Colonic mucosa (tissue), 4 donors: Measurements from ENCODE around the gene HOMER3. TPM values are rescaled to one million over a fixed set of nuclear protein-coding genes. Genes with fewer than 3 reads are reported as not detected.

Source experiments
- DNase-seq: peaks from one replicate; pipeline ENCODE4 v3.0.0-alpha.2; 2020
- H3K27ac ChIP-seq: fragments of 200-600 bp; one replicate; pipeline ENCODE4 v1.8.0; 2021
- H3K27me3 ChIP-seq: fragments of 200-600 bp; one replicate; pipeline ENCODE4 v1.8.0; 2021
- H3K36me3 ChIP-seq: fragments of 200-600 bp; one replicate; pipeline ENCODE4 v1.8.0; 2021
- H3K4me1 ChIP-seq: fragments of 200-600 bp; one replicate; pipeline ENCODE4 v1.8.0; 2021; ENCODE audit warnings: mild to moderate bottlenecking
- H3K4me3 ChIP-seq: fragments of 200-600 bp; one replicate; pipeline ENCODE4 v1.8.0; 2021
- H3K9ac ChIP-seq, 2 donors: one replicate each; pipeline ENCODE4 v1.7.0; 2013; ENCODE audit warnings: control low read depth in 2 of 2, low read depth in 2 of 2, low read length in 2 of 2
- H3K9me3 ChIP-seq: fragments of 200-600 bp; one replicate; pipeline ENCODE4 v1.8.0; 2021
- intact Hi-C: fragments of 100-400 bp; cut with DNase I; formaldehyde crosslinking; loops from one replicate; pipeline ENCODE4 v1.14.1; 2022
- total RNA-seq, 2 donors: library from RNA; stranded (reverse); fragmentation: NEBNext Ultra II Directional in 1 of 2; extraction: Animal tissue kit (Norgen Biotek cat#: 25700) in 1 of 2; gene quantifications; one replicate each; pipeline ENCODE4 v1.2.1, GENCODE V29; 2021
- TF ChIP-seq, protein P1 (sequence below): fragments of 200-600 bp; IDR thresholded peaks from one replicate; pipeline ENCODE4 v1.8.0; 2022; ENCODE audit warnings: antibody characterized with exemption, mild to moderate bottlenecking
- donor health status: healthy.
- donor health status: DM: no; HTN: no; CAD: no.
- donor health status: DM: no; HTN: no; CAD: no.

Gene HOMER3
- total RNA-seq, 2 donors from 2014 or later, result 1.9 to 5.3 TPM

DNA sequence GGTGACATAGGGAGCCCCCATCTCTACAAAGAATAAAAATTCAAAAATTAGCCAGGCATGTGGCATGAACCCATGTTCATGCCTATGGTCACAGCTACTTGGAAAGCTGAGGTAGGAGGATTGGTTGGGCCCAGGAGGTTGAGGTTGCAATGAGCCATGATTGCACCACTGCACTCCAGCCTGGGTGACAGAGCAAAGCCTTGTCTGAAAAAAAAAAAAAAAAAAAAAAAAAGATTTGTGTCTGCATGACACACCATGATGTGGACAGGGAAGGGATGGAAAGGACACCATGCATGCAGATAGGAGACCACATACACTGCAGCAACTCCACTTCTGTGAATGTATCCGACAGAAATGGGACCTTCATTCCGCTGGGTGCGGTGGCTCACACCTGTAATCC lies 34.0 kb upstream of the HOMER3 start:
- no peaks in the 10 kb centered on the region for H3K9me3 ChIP-seq
- H3K4me3 ChIP-seq, result no peak overlapping the region
- no peak for DNase-seq
- H3K4me1 ChIP-seq, result no peaks in the 10 kb centered on the region
- no peaks in the 10 kb centered on the region for H3K36me3 ChIP-seq
- TF ChIP-seq, protein P1, sequence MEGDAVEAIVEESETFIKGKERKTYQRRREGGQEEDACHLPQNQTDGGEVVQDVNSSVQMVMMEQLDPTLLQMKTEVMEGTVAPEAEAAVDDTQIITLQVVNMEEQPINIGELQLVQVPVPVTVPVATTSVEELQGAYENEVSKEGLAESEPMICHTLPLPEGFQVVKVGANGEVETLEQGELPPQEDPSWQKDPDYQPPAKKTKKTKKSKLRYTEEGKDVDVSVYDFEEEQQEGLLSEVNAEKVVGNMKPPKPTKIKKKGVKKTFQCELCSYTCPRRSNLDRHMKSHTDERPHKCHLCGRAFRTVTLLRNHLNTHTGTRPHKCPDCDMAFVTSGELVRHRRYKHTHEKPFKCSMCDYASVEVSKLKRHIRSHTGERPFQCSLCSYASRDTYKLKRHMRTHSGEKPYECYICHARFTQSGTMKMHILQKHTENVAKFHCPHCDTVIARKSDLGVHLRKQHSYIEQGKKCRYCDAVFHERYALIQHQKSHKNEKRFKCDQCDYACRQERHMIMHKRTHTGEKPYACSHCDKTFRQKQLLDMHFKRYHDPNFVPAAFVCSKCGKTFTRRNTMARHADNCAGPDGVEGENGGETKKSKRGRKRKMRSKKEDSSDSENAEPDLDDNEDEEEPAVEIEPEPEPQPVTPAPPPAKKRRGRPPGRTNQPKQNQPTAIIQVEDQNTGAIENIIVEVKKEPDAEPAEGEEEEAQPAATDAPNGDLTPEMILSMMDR, result no peak
- H3K27me3 ChIP-seq, result no peaks in the 10 kb centered on the region
- H3K9ac ChIP-seq, result no peak overlapping the region
- no peak overlapping the region for H3K27ac ChIP-seq
- intact Hi-C loops, result no loop called here

DNA sequence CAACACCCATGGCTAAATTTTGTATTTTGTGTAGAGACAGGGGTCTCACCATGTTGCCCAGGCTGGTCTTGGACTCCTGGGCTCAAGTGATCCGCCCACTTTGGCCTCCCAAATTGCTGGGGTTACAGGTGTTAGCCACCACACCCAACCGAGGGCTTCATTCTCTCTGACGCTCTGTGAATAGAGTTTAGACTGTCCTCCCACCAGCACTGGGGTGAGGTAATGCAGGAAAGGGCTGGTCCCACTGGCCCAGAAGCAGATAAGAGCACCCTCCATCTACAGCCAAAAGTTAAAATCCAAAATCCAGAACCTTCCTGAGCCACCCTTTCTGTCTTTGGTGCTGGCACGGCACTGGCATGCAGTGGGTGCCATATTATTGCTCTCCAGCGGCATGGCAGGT lies 31.8 kb upstream of the HOMER3 start:
- Histone ChIP-seq H3K27ac (no peak overlapping the region), H3K9ac (no peak overlapping the region), H3K27me3 (no peaks in the 10 kb centered on the region), H3K4me3 (no peak overlapping the region), H3K9me3 (no peaks in the 10 kb centered on the region), H3K4me1 (no peaks in the 10 kb centered on the region), H3K36me3 (no peaks in the 10 kb centered on the region)
- no peak for DNase-seq
- intact Hi-C loops, result no loop called here
- TF ChIP-seq, protein P1, result no peak

DNA sequence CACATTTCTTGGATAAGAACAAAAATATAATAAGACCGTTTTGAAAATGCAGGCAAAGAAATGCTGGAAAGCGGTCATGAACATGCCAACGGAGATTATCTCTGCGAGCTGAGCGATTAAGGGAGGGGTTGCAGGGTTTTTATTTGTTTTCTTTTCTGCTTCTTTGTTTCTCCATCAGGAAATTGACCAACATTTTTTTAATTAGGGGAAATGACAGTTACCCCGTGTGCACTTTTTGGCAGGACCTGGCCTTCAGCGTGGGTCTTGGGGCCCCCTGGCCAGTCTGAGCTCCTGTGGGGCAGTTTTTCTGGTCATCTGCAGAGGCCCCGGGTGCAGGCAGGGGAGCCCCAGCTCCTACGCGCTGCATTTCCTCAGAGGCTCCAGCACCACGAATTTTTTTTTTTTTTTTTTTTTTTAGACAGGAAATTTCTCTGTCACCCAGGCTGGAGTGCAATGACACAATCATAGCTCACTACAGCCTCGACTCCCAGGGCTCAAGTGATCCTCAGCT lies 31.3 kb upstream of the HOMER3 start:
- no peak for DNase-seq
- no peak overlapping the region for H3K27ac ChIP-seq

DNA sequence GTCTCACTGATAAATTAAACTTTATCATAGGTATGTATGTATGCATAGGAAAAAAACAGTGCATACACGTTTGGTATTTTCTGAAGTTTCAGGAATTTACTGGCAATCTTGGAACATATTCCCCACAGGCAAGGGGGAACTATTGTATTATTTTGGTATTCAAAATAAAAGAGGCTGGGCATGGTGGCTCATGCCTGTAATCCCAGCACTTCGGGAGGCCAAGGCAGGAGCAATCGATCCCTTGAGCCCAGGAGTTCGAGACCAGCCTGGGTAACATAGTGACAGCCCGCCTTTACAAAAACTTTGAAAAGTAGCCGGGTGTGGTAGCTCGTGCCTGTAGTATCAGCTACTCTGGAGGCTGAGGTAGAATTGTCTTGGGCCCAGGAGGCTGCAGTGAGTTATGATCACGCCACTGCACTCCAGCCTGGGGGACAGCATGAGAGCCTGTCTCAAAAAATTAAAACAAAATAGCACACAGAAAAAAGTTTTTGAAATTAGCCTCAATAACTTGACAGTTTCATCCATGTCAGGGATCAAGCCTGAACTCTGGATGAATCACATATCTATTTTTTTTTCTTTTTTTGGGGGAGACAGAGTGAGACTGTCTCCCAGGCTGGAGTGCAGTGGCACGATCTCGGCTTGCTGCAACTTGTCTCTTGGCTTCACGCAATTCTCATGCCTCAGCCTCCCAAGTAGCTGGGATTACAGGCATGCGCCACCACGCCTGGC lies 29.1 kb upstream of the HOMER3 start:
- DNase-seq, result no peak
- H3K27me3 ChIP-seq, result no peaks in the 10 kb centered on the region
- no peak overlapping the region for H3K27ac ChIP-seq
- H3K9ac ChIP-seq, result no peak overlapping the region
- H3K4me1 ChIP-seq, result no peaks in the 10 kb centered on the region
- H3K36me3 ChIP-seq, result no peaks in the 10 kb centered on the region
- H3K4me3 ChIP-seq, result no peak overlapping the region
- intact Hi-C loops, result no loop called here
- TF ChIP-seq, protein P1, result no peak
- no peaks in the 10 kb centered on the region for H3K9me3 ChIP-seq

More for the DNA sequence above, 31.3 kb upstream of the HOMER3 start:
- no peaks in the 10 kb centered on the region for H3K9me3 ChIP-seq
- no peaks in the 10 kb centered on the region for H3K36me3 ChIP-seq
- no peaks in the 10 kb centered on the region for H3K27me3 ChIP-seq
- intact Hi-C loops, result no loop called here
- H3K4me3 ChIP-seq, result no peak overlapping the region
- TF ChIP-seq, protein P1, result no peak
- no peaks in the 10 kb centered on the region for H3K4me1 ChIP-seq
- H3K9ac ChIP-seq, result no peak overlapping the region

DNA sequence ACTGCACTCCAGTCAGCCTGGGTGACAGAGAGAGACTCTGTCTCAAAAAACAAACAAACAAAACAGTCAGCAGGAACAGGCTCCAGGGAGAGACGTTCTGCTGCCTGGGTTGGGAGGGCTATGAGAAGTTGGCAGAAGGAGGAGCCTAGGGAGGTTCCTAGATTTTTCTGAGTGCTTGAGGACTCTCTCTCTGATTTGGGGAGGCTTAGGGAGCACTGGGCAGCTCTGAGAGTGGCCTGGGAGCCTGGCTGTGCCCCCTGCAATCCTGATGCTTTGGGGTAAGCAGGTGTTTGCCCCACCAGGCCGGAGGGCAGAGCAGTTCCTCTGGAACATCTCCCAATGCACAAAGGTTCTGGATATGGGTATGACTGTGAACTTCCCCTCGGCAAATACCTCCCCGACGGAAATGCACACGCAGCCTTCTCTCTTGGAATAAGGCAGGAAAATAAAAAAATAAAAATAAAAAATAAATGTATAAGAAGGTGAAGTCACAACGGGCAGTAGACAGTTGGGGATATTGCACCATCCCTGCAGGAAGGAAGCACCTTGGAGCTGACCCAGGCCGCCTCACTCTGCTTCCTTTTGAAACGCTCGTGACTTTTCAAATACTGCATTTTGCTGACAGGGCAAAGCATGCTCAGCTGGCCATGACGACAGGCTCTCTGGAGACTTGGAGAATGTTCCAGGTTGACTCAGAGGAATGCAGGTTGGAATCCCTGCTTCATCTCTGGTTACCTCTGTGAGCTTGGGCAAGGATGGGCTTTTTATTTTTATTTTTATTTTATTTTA lies 26.5 kb upstream of the HOMER3 start:
- H3K4me3 ChIP-seq, result no peak overlapping the region
- no peaks in the 10 kb centered on the region for H3K36me3 ChIP-seq
- H3K9me3 ChIP-seq, result no peaks in the 10 kb centered on the region
- TF ChIP-seq, protein P1, result no peak
- H3K27me3 ChIP-seq, result no peaks in the 10 kb centered on the region
- H3K4me1 ChIP-seq, result no peaks in the 10 kb centered on the region
- H3K27ac ChIP-seq, result peak overlapping the region; percentile 25
- H3K9ac ChIP-seq, result no peak overlapping the region
- intact Hi-C loops, result no loop called here
- peak; percentile 41 for DNase-seq
